Stimulated activated CD4-positive, alpha-beta T cell treated with anti-CD3 and anti-CD28 coated beads, Interleukin-12 subunit alpha, Interleukin-12 subunit beta, amount 100 ng/mL, for 4 hours (primary cell): ENCODE results near the gene SYNC.
"Not testable (repeated sequence)": the region's sequence is repeated elsewhere in the genome, so short reads cannot be mapped to it uniquely, and the experiment has no call there.

ENCODE experiments used
- DNase-seq: peaks from one replicate; pipeline ENCODE4 v3.0.0-alpha.2; 2020

Gene SYNC

GRCh38 chr1:32635508-32636277 is 66.9 kb downstream of the SYNC start:
- no peak for DNase-seq

- no peak for DNase-seq
Measured at GRCh38 chr1:32632829-32633228, 69.7 kb downstream of the SYNC start.

- not testable (repeated sequence) for DNase-seq
Measured at GRCh38 chr1:32630173-32630572, 72.4 kb downstream of the SYNC start.
